Measurements from ENCODE around the gene ACTL6B.

Gene ACTL6B

GRCh38 chr7:100689230-100690135, 33.2 kb upstream of the ACTL6B start:
- Histone ChIP-seq H3K27me3 (ENCODE audit: insufficient read depth, low read length) (no peaks in the 10 kb centered on the region), H3K27ac (ENCODE audit: low read depth, low read length) (no peak overlapping the region), H3K9me3 (ENCODE audit: insufficient read depth, low read depth, low read length) (no peaks in the 10 kb centered on the region), H3K4me3 (ENCODE audit: low read length) (no peak overlapping the region), H3K9ac (ENCODE audit: low read depth, low read length) (no peak overlapping the region), H3K36me3 (ENCODE audit: insufficient read depth, low read length) (peaks cover 62% of the 10 kb centered on the region), H3K4me1 (ENCODE audit: insufficient read depth, low read length) (peaks cover 19% of the 10 kb centered on the region)
- 93% methylated on average over 18 of the region's 18 CpGs for WGBS

GRCh38 chr7:100688326-100688860, 32.1 kb upstream of the ACTL6B start:
- Histone ChIP-seq H3K4me3 (ENCODE audit: low read length) (no peak overlapping the region), H3K36me3 (ENCODE audit: insufficient read depth, low read length) (peaks cover 73% of the 10 kb centered on the region), H3K27ac (ENCODE audit: low read depth, low read length) (no peak overlapping the region), H3K9ac (ENCODE audit: low read depth, low read length) (no peak overlapping the region), H3K4me1 (ENCODE audit: insufficient read depth, low read length) (peaks cover 19% of the 10 kb centered on the region), H3K9me3 (ENCODE audit: insufficient read depth, low read depth, low read length) (no peaks in the 10 kb centered on the region), H3K27me3 (ENCODE audit: insufficient read depth, low read length) (no peaks in the 10 kb centered on the region)
- WGBS: 93% methylated on average over 16 of the region's 16 CpGs

GRCh38 chr7:100687751-100688300, 31.6 kb upstream of the ACTL6B start:
- no peaks in the 10 kb centered on the region for H3K27me3 ChIP-seq (ENCODE audit: insufficient read depth, low read length)
- no peaks in the 10 kb centered on the region for H3K9me3 ChIP-seq (ENCODE audit: insufficient read depth, low read depth, low read length)
- peaks cover 17% of the 10 kb centered on the region for H3K4me1 ChIP-seq (ENCODE audit: insufficient read depth, low read length)
- 94% methylated on average over 25 of the region's 25 CpGs for WGBS
- H3K9ac ChIP-seq (ENCODE audit: low read depth, low read length): no peak overlapping the region
- H3K27ac ChIP-seq (ENCODE audit: low read depth, low read length): no peak overlapping the region
- no peak overlapping the region for H3K4me3 ChIP-seq (ENCODE audit: low read length)
- peaks cover 78% of the 10 kb centered on the region for H3K36me3 ChIP-seq (ENCODE audit: insufficient read depth, low read length)

GRCh38 chr7:100687261-100687660, 31.0 kb upstream of the ACTL6B start:
- H3K36me3 ChIP-seq (ENCODE audit: insufficient read depth, low read length): peaks cover 84% of the 10 kb centered on the region
- no peaks in the 10 kb centered on the region for H3K27me3 ChIP-seq (ENCODE audit: insufficient read depth, low read length)
- no peak overlapping the region for H3K27ac ChIP-seq (ENCODE audit: low read depth, low read length)
- peaks cover 11% of the 10 kb centered on the region for H3K4me1 ChIP-seq (ENCODE audit: insufficient read depth, low read length)
- no peak overlapping the region for H3K9ac ChIP-seq (ENCODE audit: low read depth, low read length)
- WGBS: 93% methylated on average over 21 of the region's 22 CpGs
- no peak overlapping the region for H3K4me3 ChIP-seq (ENCODE audit: low read length)
- H3K9me3 ChIP-seq (ENCODE audit: insufficient read depth, low read depth, low read length): no peaks in the 10 kb centered on the region

GRCh38 chr7:100686822-100687211, 30.6 kb upstream of the ACTL6B start:
- 93% methylated on average over 17 of the region's 17 CpGs for WGBS
- no peaks in the 10 kb centered on the region for H3K9me3 ChIP-seq (ENCODE audit: insufficient read depth, low read depth, low read length)
- H3K4me3 ChIP-seq (ENCODE audit: low read length): no peak overlapping the region
- H3K4me1 ChIP-seq (ENCODE audit: insufficient read depth, low read length): peaks cover 7% of the 10 kb centered on the region; the same call in 1 of the 2 replicates
- no peak overlapping the region for H3K9ac ChIP-seq (ENCODE audit: low read depth, low read length)
- no peak overlapping the region for H3K27ac ChIP-seq (ENCODE audit: low read depth, low read length)
- peaks cover 88% of the 10 kb centered on the region for H3K36me3 ChIP-seq (ENCODE audit: insufficient read depth, low read length)
- no peaks in the 10 kb centered on the region for H3K27me3 ChIP-seq (ENCODE audit: insufficient read depth, low read length)

GRCh38 chr7:100686201-100686821, 30.1 kb upstream of the ACTL6B start:
- H3K27me3 ChIP-seq (ENCODE audit: insufficient read depth, low read length): no peaks in the 10 kb centered on the region
- H3K27ac ChIP-seq (ENCODE audit: low read depth, low read length): no peak overlapping the region
- peaks cover 4% of the 10 kb centered on the region; the same call in 1 of the 2 replicates for H3K4me1 ChIP-seq (ENCODE audit: insufficient read depth, low read length)
- 91% methylated on average over 33 of the region's 33 CpGs for WGBS
- peaks cover 94% of the 10 kb centered on the region for H3K36me3 ChIP-seq (ENCODE audit: insufficient read depth, low read length)
- no peaks in the 10 kb centered on the region for H3K9me3 ChIP-seq (ENCODE audit: insufficient read depth, low read depth, low read length)
- no peak overlapping the region for H3K4me3 ChIP-seq (ENCODE audit: low read length)
- no peak overlapping the region for H3K9ac ChIP-seq (ENCODE audit: low read depth, low read length)

- WGBS: 90% methylated on average over 17 of the region's 17 CpGs
- Histone ChIP-seq H3K4me3 (ENCODE audit: low read length) (no peak overlapping the region), H3K36me3 (ENCODE audit: insufficient read depth, low read length) (peaks cover 95% of the 10 kb centered on the region), H3K9me3 (ENCODE audit: insufficient read depth, low read depth, low read length) (no peaks in the 10 kb centered on the region), H3K27ac (ENCODE audit: low read depth, low read length) (no peak overlapping the region), H3K27me3 (ENCODE audit: insufficient read depth, low read length) (no peaks in the 10 kb centered on the region), H3K9ac (ENCODE audit: low read depth, low read length) (no peak overlapping the region), H3K4me1 (ENCODE audit: insufficient read depth, low read length) (no peaks in the 10 kb centered on the region)
Measured at GRCh38 chr7:100685631-100686145, 29.4 kb upstream of the ACTL6B start.

GRCh38 chr7:100685049-100685605, 28.9 kb upstream of the ACTL6B start:
- no peak overlapping the region for H3K9ac ChIP-seq (ENCODE audit: low read depth, low read length)
- peaks cover 99% of the 10 kb centered on the region for H3K36me3 ChIP-seq (ENCODE audit: insufficient read depth, low read length)
- H3K4me1 ChIP-seq (ENCODE audit: insufficient read depth, low read length): no peaks in the 10 kb centered on the region
- no peaks in the 10 kb centered on the region for H3K27me3 ChIP-seq (ENCODE audit: insufficient read depth, low read length)
- no peak overlapping the region for H3K4me3 ChIP-seq (ENCODE audit: low read length)
- no peaks in the 10 kb centered on the region for H3K9me3 ChIP-seq (ENCODE audit: insufficient read depth, low read depth, low read length)
- 90% methylated on average over 18 of the region's 18 CpGs for WGBS
- H3K27ac ChIP-seq (ENCODE audit: low read depth, low read length): no peak overlapping the region

- Histone ChIP-seq H3K36me3 (ENCODE audit: insufficient read depth, low read length) (peaks cover 98% of the 10 kb centered on the region), H3K4me3 (ENCODE audit: low read length) (no peak overlapping the region), H3K4me1 (ENCODE audit: insufficient read depth, low read length) (no peaks in the 10 kb centered on the region), H3K27me3 (ENCODE audit: insufficient read depth, low read length) (no peaks in the 10 kb centered on the region), H3K27ac (ENCODE audit: low read depth, low read length) (no peak overlapping the region), H3K9ac (ENCODE audit: low read depth, low read length) (no peak overlapping the region), H3K9me3 (ENCODE audit: insufficient read depth, low read depth, low read length) (no peaks in the 10 kb centered on the region)
- WGBS: 89% methylated on average over 16 of the region's 16 CpGs
Measured at GRCh38 chr7:100684534-100685042, 28.3 kb upstream of the ACTL6B start.

GRCh38 chr7:100683659-100684533, 27.6 kb upstream of the ACTL6B start:
- no peak overlapping the region; the same call in 1 of the 2 replicates for H3K27ac ChIP-seq (ENCODE audit: low read depth, low read length)
- 91% methylated on average over 37 of the region's 37 CpGs for WGBS
- H3K9me3 ChIP-seq (ENCODE audit: insufficient read depth, low read depth, low read length): no peaks in the 10 kb centered on the region
- H3K4me3 ChIP-seq (ENCODE audit: low read length): no peak overlapping the region
- no peaks in the 10 kb centered on the region for H3K4me1 ChIP-seq (ENCODE audit: insufficient read depth, low read length)
- H3K9ac ChIP-seq (ENCODE audit: low read depth, low read length): no peak overlapping the region
- H3K36me3 ChIP-seq (ENCODE audit: insufficient read depth, low read length): peaks cover 95% of the 10 kb centered on the region
- no peaks in the 10 kb centered on the region for H3K27me3 ChIP-seq (ENCODE audit: insufficient read depth, low read length)
